Stimulated activated CD4-positive, alpha-beta T cell treated with anti-CD3 and anti-CD28 coated beads, Interleukin-15, amount 100 ng/mL, for 24 hours (primary cell): ENCODE measurements around the gene ALG11.
A peak's percentile ranks its signal among the peaks of the same experiment; 100 is the strongest.
"Not testable (repeated sequence)": the region's sequence is repeated elsewhere in the genome, so short reads cannot be mapped to it uniquely, and the experiment has no call there.

Experiments
- DNase-seq: peaks from one replicate; pipeline ENCODE4 v3.0.0-alpha.2; 2020

The ALG11 gene

DNA sequence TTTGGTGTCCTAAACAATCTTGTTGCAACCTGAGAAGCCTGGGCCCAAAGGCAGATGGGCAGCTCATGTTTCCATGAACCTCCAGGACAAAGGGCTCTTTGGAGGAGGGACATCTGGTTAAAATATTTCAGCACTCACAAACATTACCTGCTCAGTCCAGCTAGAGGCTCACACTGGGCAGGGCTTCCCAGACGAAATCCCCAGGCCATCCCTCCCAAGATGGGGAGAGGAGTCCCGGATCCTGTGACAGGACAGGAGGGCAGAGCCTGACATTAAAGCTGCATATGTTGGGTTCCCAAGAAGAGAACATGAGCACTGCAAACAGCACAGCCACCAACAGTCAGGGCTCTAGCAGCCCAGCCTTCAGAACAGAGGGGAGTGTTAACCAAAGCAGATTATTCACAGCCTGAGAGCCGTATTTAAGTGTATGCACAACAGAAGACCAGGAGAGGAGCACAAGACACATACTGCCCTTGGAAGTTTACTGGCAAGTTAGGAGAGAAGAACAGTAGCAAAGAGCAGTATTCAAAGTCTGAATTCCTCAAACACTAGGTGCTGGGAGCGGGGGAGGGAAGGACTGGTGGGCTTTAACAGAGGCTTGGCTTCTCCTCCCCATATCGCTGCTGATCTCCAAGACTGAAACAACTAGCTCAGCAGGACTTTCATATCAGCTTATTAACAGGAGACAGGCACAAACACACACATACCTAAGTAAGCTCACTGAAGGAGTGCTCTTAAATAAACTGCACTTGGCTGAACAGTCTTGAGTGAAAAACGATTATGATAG lies 13.3 kb upstream of the ALG11 start:
- DNase-seq: no peak

DNA sequence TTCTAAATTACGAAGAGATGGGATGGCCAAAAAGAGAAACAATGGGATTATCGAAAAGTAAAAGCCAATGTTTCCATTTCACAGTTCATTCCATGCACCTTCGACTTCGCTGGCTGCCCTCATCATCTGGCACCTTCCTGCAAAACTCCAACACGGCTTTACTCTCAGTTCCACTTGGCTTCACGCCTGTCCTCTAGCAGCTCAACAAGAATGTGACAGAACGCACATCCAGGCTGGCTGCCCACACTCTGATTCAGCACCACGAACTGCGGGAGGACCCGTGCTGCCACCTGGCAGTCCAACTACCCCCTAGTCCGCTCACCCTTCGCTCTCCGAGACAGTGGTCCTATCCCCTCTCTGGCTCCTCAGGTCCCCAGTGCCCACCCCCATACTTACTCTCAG lies 12.7 kb upstream of the ALG11 start:
- no peak for DNase-seq

DNA sequence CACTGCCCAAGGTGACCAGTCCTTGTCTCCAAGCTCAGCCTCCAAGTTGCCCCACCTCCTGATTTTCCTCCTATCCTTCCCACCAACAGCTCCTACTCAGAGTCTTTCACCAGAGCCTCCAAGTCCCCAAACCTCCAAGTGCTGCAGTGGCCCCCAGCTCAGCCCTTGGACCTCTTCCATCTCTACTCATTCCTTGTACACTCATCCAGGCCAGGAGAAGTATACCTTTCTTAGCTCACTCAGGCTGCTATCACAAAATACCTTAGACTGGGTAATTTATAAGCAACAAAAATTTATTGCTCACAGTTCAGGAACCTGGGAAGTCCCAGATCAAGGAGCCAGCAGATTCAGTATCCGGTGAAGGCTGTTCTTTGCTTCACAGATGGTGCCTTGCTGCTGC lies 12.3 kb upstream of the ALG11 start:
- no peak for DNase-seq

DNA sequence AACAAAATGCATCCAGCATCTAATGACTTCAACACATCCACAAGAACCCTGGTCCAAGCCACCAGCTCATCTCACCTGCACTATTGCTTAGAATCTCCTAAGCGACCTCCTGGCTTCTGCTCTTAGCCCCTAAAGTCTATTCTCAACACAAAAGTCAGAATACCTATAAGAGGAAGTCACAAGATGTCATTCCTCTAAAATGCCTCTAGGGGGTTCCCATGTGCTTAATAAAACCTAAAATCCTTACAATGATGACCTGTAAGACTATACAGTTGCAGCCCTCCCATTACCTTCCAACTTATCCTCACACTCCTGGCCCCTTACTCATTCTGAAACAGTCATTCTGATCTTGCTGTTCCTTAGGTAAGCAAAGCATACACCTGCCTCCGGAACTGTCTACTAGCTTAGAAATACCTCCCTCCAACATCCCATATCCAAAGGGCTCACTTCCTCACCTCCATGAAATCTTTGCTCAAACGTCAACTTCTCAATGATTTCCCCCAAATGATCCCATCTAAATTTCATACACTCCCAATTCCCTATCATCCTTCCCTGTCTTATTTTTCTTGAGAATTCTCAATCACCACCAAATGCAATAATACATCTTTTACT lies 11.0 kb upstream of the ALG11 start:
- DNase-seq: no peak

DNA sequence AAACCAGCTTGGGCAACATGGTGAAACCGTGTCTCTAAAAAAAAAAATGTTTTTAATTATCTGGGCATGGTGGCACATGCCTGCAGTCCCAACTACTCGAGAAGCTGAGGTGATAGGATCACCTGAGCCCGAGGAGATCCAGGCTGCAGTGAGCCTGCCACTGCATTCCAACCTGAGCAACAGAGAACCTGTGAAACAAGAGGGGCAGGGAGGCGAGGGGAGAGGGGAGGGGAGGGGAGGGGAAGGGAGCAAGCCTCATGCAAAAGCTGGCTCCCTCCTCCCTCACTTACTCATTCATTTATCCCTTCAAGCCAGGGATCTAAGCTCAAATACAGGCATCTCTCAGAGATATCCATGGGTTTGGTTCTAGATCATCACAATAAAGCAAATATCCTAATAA lies 9.8 kb upstream of the ALG11 start:
- DNase-seq: no peak

DNA sequence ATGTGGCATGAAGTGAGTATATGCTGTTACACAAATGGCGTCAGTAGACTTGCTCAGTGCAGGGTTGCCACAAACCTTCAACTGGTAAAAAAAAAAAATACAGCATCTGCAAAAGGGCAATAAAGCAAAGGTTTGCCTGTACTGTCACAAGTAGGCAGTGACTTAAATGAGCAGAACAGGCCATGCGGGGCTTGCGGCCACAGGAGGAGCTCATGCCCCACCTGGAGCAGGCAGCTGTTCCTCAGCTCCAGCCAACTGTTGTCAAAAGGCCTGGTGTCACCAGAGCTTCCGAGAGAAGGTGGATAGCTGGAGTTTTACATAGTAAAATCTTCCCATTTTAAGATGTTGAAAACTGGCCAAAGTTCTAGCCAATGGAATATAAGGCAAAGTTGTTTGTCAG lies 8.7 kb upstream of the ALG11 start:
- DNase-seq: no peak

DNA sequence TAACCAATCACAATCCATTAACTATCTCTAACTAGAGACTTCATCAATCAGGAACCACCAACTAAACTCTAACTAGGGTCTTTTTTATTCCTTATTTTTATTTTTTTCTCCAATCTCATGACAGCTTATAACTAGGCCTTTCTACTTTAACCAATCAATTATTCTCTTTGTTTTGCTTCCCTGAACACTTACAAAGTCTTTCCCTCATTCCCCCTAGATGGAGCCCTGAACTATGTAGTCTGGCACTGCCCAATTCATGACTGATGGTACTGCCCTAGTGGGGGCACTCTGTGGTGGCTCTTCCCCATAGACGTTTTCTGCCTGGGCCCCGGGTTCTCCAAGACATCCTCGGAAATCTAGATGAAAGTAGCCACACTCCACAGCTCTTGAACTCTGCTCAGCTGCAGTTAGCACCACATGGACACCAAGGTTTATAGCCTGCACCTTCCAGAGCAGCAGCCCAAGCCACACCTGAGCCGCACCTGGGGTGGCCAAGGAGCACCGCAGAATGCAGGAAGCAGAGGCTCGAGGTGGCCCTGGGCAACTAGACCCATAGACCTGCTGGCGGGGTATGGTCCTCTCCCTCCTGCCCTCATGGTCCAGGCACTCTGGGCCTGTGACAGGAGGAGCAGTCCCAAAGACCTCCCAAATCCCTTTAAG lies 7.6 kb upstream of the ALG11 start:
- no peak for DNase-seq

DNA sequence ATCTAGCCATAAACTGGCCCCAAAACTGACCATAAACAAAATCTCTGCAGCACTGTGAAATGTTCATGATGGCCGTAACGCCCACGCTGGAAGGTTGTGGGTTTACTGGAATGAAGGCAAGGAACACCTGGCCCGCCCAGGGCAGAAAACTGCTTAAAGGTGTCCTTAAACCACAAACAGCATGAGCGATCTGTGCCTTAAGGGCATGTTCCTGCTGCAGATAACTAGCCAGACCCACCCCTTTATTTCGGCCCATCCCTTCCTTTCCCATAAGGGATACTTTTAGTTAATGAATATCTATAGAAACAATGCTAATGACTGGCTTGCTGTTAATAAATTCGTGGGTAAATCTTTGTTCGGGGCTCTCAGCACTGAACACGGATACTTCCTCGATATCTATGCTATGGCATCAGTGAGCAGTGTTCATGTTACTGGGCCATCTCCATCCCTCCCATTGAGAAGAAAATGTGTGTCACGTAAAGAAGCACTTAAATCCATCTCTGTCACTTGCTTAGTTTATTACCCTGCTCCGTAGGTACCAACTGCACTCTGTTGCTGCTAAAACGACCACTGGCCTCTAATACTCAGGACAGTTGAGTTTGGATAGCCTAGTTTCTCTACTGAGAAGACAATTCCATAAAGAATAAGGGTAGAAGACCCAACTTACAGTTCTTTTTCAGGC lies 6.2 kb upstream of the ALG11 start:
- DNase-seq: no peak

DNA sequence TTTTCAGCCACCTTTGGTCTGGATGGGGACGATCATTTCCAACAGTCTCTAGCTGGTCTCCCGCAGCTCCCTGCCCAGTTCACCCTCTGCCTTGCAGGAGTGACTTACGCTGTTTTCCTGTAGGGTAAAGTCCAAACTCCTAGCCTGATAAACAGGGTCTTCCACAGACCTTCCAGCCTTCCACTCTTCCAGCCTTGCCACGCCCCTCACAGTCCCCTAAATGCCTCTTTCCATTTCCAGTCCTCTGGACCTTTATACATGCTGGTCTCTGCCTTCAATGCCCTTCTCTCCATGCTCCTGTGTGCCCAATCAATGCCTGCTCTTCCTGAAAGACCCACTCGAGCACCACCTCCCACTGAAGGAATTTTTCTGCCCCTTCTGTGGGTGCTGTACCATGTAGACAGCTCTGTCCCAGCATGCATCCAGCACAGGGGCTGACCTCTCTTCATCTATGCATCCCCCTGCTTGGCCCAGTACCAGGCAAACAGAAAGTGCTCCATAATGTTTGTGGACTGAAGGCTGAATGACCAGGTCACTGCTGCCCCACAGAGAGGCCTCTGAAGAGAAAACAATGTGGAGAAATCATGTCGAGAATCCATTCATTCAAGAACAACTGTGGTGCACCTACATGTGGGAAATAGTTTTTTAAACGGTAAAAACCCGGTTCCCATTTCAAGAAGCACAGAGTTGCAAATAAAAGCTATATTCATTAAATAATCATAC lies 5.5 kb upstream of the ALG11 start:
- no peak for DNase-seq

DNA sequence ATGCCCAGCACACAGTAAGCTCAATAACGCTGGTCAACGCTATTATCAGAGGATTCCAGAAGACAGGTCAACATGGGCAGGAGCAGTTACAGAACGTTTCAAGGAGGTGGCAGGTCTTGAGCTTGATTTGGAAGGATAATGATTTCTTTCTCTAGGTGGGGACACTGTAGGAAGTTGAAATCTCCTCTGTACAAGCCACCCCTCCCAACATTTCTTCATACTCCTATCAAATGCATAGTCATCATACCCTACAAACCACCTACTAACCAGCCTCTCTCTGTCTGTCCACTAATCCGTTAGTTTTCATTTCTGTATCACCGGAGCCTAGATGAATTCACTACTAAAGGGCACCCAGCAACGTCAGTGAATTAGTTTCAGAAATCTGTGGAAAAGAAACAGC lies 2.3 kb upstream of the ALG11 start:
- no peak for DNase-seq

DNA sequence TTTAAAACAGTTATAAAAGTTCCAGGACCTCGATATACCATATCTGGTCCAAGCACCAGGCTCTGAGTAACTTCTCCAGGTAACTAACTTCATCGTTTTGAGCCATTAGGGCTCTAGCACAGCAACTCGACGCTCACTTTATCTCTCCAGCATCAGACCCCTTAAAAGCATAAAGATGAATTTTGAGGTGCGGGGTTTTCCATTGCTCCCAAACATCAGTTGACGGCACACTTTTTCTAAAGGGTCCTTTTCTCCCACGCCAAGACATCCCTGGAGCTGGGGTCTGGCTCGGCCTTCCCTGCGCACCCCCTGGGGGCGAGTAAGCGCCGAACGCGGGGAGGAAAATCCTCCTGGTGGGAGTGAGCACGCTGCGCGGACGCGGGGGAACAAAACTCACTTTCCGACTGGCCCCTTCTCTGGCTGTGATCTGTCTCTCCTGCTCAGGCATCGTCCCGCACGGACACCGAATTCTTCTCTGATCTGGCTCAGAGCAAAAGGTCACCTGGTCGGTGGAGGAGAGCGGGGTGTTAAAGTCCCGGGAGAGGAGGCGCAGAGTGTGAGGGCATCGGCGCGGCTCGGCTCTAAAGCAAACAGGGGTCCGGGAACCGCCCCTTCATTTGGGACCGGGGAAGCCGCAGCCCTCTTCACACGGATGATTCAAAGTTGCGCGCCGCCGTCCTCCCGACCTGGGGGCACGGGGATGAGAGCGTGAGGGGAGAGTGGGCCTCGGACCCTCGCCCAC lies 1.1 kb upstream of the ALG11 start, which contains the start of gene ATP7B:
Gene ATP7B (minus strand): TSS at position 561 of the 742 bp plus-strand sequence. CDS start 113 bp downstream, at position 448.
- peak; percentile 31 for DNase-seq

DNA sequence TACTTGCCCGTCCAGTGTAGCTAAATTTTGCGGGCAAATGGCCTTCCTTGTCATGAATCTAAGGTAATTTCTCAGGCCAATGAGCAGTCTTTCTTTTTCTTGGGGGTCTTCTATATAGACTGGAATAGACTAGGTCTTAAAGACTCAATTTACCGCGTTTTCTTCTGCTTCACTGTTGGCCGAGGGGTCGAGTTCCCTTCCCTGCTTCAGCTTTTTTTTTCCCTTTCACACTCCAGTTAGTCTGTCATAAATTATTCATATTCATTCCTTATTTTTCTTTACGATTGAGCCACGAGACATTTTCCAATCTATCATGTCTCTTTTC lies 276 bp downstream of the ALG11 start:
- no peak for DNase-seq

DNA sequence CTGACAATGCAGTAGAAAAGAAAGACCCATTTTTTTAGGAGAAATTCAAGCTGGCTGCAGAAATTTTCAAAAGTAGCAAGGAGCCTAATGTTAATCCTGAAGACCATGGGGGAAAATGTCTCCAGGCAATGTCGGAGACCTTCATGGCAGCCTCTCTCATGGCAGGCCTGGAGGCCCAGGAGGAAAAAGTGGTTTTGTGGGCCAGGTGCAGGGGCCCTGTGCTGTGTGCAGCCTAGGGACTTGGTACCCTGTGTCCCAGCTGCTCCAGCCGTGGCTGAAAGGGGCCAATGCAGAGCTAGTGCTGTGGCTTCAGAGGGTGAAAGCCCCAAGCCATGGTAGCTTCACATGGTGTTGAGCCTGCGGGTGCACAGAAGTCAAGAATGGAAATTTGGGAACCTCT lies 4.1 kb downstream of the ALG11 start:
- DNase-seq: no peak

DNA sequence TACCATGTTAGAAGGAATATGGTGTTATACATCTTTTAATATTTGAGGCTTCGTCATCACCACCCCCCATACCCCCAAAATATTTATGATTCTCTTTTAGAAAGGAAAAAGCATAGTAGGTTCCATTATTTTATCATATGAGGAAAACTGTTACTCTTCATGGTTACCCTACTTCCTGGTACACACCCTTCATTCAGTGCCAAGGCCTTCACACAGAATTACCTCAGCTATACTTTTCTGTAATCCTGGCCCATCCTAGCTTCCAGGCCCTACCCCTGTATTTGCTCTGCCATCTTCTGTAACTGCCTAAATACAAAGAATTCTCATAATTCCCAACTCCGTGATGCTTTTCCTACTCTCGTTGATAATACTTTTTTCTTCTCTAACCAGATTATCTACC lies 8.0 kb downstream of the ALG11 start:
- DNase-seq: no peak

DNA sequence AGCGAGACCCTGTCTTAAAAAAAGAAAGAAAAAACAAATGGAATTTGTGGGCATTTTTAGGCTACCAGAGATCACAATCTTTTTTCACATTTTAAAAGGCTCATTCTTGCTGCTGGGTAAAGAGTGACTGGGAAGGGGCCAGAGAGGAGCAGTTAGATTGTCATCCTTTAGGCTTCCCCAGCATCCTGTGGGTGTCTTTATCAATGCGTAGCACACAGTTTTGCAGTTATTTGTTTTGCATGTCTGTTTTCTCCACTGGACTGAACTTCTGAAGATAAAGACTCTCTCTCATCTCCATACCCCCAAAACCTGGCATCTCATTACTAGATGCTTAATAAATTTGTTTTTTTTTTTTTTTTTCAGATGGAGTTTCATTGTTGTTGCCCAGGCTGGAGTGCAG lies 10.2 kb downstream of the ALG11 start:
- no peak for DNase-seq

DNA sequence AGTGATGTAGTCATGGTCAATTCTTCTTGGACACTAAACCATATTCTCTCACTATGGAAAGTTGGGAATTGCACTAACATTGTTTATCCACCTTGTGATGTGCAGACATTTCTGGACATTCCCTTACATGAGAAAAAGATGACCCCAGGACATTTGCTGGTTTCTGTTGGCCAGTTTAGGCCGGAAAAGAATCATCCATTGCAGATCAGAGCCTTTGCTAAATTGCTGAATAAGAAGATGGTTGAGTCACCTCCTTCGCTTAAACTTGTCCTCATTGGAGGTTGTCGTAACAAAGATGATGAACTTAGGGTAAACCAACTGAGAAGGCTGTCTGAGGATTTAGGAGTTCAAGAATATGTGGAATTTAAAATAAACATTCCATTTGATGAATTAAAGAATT lies 12.3 kb downstream of the ALG11 start, which contains the start of gene UTP14C:
Gene UTP14C (plus strand): TSS at position 211 of the 400 bp plus-strand sequence. CDS start 4,114 bp downstream, outside the sequence.
- DNase-seq: no peak

DNA sequence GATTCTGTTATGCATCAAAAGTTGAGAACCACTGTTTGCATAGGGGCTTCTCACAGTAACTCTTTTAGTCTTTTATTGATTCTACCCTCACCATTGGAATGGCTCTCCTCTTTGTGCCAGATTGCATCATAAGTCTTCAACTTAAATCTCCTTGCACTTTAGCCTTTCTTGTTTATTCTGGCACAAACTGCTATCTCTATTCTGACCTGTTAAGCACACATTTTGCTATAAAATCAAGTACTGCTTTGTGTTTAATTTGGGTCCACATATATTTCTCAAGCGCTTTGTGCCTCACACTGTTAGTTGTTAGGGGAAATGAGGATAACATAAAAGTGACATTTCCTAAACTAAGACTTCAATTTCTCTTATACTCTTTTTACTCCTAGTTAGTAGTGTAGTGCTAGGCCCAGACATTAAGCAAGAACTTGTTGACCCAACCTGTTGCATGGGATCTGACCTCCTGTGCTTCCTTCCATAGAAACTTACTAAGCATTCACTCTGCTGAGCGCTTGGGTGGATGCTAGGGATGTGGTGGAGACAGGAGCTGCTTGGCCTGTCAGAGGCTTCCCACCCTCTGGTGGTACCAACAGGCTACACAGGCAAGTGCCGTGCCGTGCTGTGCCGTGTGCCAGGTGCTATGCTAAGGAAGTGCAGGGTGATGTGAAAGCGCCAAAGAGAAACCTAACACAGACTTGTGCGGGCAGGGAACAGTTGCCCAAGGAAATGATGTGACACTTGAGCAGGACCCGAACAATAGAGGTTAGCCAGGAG lies 13.5 kb downstream of the ALG11 start:
- DNase-seq: no peak

DNA sequence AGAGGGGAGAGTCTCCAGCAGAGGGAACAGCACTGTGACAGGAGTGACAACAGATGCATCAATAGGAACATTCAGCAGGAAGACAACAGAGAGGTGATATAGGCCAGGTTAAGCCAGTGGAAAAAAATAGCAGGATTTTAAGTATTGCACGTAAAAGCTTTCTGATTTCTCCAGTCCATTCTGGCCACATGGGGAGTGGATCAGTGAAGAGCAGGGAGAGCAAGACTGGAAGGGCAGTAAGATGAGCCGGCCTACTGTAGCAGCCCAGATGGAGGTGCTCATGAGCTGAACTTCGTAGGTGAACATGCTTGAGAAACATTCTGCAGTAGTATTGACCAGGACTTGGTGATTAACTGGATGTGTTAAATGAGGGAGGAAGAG lies 14.0 kb downstream of the ALG11 start:
- DNase-seq: no peak

DNA sequence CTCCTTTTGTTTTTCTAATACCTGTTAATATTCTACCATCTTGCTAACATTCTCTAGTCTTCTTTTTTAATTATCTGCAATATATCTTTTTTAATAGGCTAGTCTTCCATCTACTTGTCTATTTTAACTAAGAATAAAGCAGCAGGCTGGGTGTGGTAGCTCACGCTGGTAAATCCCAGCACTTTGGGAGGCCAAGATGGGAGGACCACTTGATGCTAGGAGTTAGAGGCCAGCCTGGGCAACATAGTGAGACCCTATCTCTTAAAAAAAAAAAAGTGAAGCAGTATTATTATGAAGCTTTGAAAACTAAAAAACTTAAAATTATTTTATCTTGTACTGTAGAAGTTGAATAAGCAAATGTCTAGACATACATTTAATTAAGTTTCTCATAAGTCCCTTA lies 15.6 kb downstream of the ALG11 start:
- no peak for DNase-seq

DNA sequence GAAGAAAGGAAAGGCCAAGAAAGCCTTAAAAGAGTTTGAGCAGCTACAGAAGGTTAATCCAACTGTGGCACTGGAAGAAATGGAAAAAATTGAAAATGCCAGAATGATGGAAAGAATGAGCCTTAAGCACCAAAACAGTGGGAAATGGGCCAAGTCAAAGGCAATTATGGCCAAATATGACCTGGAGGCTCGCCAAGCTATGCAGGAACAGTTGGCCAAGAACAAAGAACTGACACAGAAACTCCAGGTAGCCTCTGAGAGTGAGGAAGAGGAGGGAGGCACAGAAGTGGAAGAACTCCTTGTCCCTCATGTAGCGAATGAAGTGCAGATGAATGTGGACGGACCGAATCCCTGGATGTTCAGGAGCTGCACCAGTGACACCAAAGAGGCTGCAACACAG lies 17.4 kb downstream of the ALG11 start:
- DNase-seq: no peak

DNA sequence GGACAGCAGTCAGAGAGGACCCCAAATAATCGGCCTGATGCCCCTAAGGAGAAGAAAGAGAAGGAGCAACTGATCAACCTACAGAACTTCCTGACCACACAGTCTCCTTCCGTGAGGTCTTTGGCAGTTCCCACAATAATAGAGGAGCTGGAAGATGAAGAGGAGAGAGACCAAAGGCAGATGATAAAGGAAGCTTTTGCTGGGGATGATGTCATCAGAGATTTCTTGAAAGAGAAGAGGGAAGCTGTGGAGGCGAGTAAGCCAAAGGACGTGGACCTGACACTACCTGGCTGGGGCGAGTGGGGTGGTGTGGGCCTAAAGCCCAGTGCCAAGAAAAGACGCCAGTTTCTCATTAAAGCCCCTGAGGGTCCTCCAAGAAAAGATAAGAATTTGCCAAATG lies 18.2 kb downstream of the ALG11 start:
- not testable (repeated sequence) for DNase-seq
